ENCODE results near the gene CIBAR2. TPM values are rescaled to one million over a fixed set of nuclear protein-coding genes. Genes with fewer than 3 reads are reported as not detected.
"Not testable (repeated sequence)": the region's sequence is repeated elsewhere in the genome, so short reads cannot be mapped to it uniquely, and the experiment has no call there.

CIBAR2 gene
- total RNA-seq, 2 experiments from 2014 or later = not detected

GRCh38 chr16:85123891-85124635 lies 11.8 kb upstream of the CIBAR2 start:
- Mint-ChIP-seq H3K4me1 (ENCODE audit: low read depth) (peaks cover 5% of the 10 kb centered on the region), H3K36me3 (ENCODE audit: low read depth) (no peaks in the 10 kb centered on the region), H3K27ac (no peak overlapping the region), H3K27me3 (no peaks in the 10 kb centered on the region), H3K4me3 (no peak overlapping the region), H3K9me3 (no peaks in the 10 kb centered on the region)
- no peak for ATAC-seq (ENCODE audit: poor library complexity)
- CTCF ChIA-PET = no interaction called here
- H3K9me3 ChIP-seq (ENCODE audit: control insufficient read depth in 1 of 2, insufficient read depth in 1 of 2, low read length in 2 of 2) = no peaks in the 10 kb centered on the region
- H3K27ac ChIP-seq (ENCODE audit: low read depth in 1 of 2, low read length in 2 of 2) = no peak overlapping the region
- intact Hi-C loops (cut with DNase I, micrococcal nuclease) = no loop called here
- peaks cover 2% of the 10 kb centered on the region for H3K4me1 ChIP-seq (ENCODE audit: insufficient read depth, low read length)
- POLR2A ChIA-PET = no interaction called here
- DNase-seq = no peak
- no peaks in the 10 kb centered on the region for H3K36me3 ChIP-seq (ENCODE audit: insufficient read depth, low read length)
- no peak overlapping the region for H3K4me3 ChIP-seq (ENCODE audit: low read length)
- TF ChIP-seq, protein P1, sequence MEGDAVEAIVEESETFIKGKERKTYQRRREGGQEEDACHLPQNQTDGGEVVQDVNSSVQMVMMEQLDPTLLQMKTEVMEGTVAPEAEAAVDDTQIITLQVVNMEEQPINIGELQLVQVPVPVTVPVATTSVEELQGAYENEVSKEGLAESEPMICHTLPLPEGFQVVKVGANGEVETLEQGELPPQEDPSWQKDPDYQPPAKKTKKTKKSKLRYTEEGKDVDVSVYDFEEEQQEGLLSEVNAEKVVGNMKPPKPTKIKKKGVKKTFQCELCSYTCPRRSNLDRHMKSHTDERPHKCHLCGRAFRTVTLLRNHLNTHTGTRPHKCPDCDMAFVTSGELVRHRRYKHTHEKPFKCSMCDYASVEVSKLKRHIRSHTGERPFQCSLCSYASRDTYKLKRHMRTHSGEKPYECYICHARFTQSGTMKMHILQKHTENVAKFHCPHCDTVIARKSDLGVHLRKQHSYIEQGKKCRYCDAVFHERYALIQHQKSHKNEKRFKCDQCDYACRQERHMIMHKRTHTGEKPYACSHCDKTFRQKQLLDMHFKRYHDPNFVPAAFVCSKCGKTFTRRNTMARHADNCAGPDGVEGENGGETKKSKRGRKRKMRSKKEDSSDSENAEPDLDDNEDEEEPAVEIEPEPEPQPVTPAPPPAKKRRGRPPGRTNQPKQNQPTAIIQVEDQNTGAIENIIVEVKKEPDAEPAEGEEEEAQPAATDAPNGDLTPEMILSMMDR (IDR thresholded peaks at IDR 0.05) = no peak
- no peaks in the 10 kb centered on the region for H3K27me3 ChIP-seq (ENCODE audit: control insufficient read depth in 1 of 2, insufficient read depth in 2 of 2, low read length in 2 of 2)

GRCh38 chr16:85123441-85123840 lies 11.2 kb upstream of the CIBAR2 start:
- H3K36me3 ChIP-seq (ENCODE audit: insufficient read depth, low read length); POLR2A ChIA-PET; H3K9me3 Mint-ChIP-seq; H3K4me3 ChIP-seq (ENCODE audit: low read length); H3K9me3 ChIP-seq (ENCODE audit: control insufficient read depth in 1 of 2, insufficient read depth in 1 of 2, low read length in 2 of 2); H3K4me1 ChIP-seq (ENCODE audit: insufficient read depth, low read length); H3K4me3 Mint-ChIP-seq; H3K27me3 Mint-ChIP-seq; H3K27ac Mint-ChIP-seq; H3K4me1 Mint-ChIP-seq (ENCODE audit: low read depth); ATAC-seq (ENCODE audit: poor library complexity); intact Hi-C loops (cut with DNase I, micrococcal nuclease); H3K27me3 ChIP-seq (ENCODE audit: control insufficient read depth in 1 of 2, insufficient read depth in 2 of 2, low read length in 2 of 2); DNase-seq; CTCF ChIA-PET; H3K36me3 Mint-ChIP-seq (ENCODE audit: low read depth); H3K27ac ChIP-seq (ENCODE audit: low read depth in 1 of 2, low read length in 2 of 2): not testable (repeated sequence)

GRCh38 chr16:85120006-85120340 lies 7.7 kb upstream of the CIBAR2 start:
- intact Hi-C loops (cut with DNase I, micrococcal nuclease) = no loop called here
- H3K27ac Mint-ChIP-seq = no peak overlapping the region
- Histone ChIP-seq H3K36me3 (ENCODE audit: insufficient read depth, low read length) (no peaks in the 10 kb centered on the region), H3K4me3 (ENCODE audit: low read length) (no peak overlapping the region), H3K9me3 (ENCODE audit: control insufficient read depth in 1 of 2, insufficient read depth in 1 of 2, low read length in 2 of 2) (peaks cover 0 to 4% of the 10 kb centered on the region in 2 experiments), H3K4me1 (ENCODE audit: insufficient read depth, low read length) (peaks cover 3% of the 10 kb centered on the region), H3K27me3 (ENCODE audit: control insufficient read depth in 1 of 2, insufficient read depth in 2 of 2, low read length in 2 of 2) (no peaks in the 10 kb centered on the region), H3K27ac (ENCODE audit: low read depth in 1 of 2, low read length in 2 of 2) (no peak overlapping the region)
- TF ChIP-seq, protein P1 (IDR thresholded peaks at IDR 0.05) = no peak
- H3K27me3 Mint-ChIP-seq = no peaks in the 10 kb centered on the region
- no peaks in the 10 kb centered on the region for H3K36me3 Mint-ChIP-seq (ENCODE audit: low read depth)
- H3K4me3 Mint-ChIP-seq = no peak overlapping the region
- DNase-seq (no peak), ATAC-seq (ENCODE audit: poor library complexity) (no peak)
- peaks cover 5% of the 10 kb centered on the region for H3K4me1 Mint-ChIP-seq (ENCODE audit: low read depth)
- CTCF ChIA-PET = no interaction called here
- H3K9me3 Mint-ChIP-seq = no peaks in the 10 kb centered on the region
- POLR2A ChIA-PET = no interaction called here

DNA sequence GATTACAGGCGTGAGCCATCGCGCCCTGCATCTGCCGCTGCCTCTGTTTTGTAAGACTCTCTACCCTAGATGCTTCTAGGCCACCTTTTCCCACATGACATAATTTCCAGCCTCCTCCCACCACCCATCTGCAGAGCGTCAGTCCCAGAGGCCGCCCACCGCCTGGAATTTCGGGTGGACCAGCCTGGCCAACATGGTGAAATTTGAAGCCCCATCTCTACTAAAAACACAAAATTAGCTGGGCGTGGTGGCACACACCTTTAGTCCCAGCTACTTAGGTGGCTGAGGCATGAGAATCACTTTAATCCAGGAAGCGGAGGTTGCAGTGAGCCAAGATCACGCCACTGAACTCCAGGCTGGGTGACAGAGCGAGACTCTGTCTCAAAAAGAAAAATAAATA lies 5.1 kb upstream of the CIBAR2 start:
- H3K36me3 ChIP-seq (ENCODE audit: insufficient read depth, low read length) = no peaks in the 10 kb centered on the region
- Mint-ChIP-seq H3K9me3 (no peaks in the 10 kb centered on the region), H3K36me3 (ENCODE audit: low read depth) (no peaks in the 10 kb centered on the region), H3K27ac (no peak overlapping the region), H3K4me3 (no peak overlapping the region), H3K4me1 (ENCODE audit: low read depth) (peaks cover 9% of the 10 kb centered on the region), H3K27me3 (no peaks in the 10 kb centered on the region)
- H3K27ac ChIP-seq (ENCODE audit: low read depth in 1 of 2, low read length in 2 of 2) = no peak overlapping the region
- TF ChIP-seq, protein P1 (IDR thresholded peaks at IDR 0.05) = no peak
- H3K4me3 ChIP-seq (ENCODE audit: low read length) = no peak overlapping the region
- ATAC-seq (ENCODE audit: poor library complexity) (no peak), DNase-seq (no peak)
- H3K4me1 ChIP-seq (ENCODE audit: insufficient read depth, low read length) = peaks cover 8% of the 10 kb centered on the region
- no peaks in the 10 kb centered on the region for H3K27me3 ChIP-seq (ENCODE audit: control insufficient read depth in 1 of 2, insufficient read depth in 2 of 2, low read length in 2 of 2)
- peaks cover 0 to 4% of the 10 kb centered on the region in 2 experiments for H3K9me3 ChIP-seq (ENCODE audit: control insufficient read depth in 1 of 2, insufficient read depth in 1 of 2, low read length in 2 of 2)
- ChIA-PET CTCF (no interaction called here), POLR2A (no interaction called here)
- intact Hi-C loops (cut with DNase I, micrococcal nuclease) = no loop called here
